Measurements from ENCODE around the gene ARSK.

Gene ARSK

GRCh38 chr5:95649274-95649673, 94.4 kb downstream of the ARSK start:
- in situ Hi-C loops (cut with MboI; ENCODE audit: low sequenced_read_pairs, unreplicated experiment): no loop called here
- no peak for DNase-seq (ENCODE audit: low spot score)
- TF ChIP-seq CTCF (IDR thresholded peaks at IDR 0.05; ENCODE audit: borderline replicate concordance, control extremely low read depth, extremely low read depth, insufficient read depth, missing control alignments): no peak

- DNase-seq (ENCODE audit: low spot score): no peak
- no peak for TF ChIP-seq CTCF (IDR thresholded peaks at IDR 0.05; ENCODE audit: borderline replicate concordance, control extremely low read depth, extremely low read depth, insufficient read depth, missing control alignments)
- in situ Hi-C loops (cut with MboI; ENCODE audit: low sequenced_read_pairs, unreplicated experiment): loop anchor here (25.0 kb wide), 1 partner anchor 687 kb away; no protein-coding TSS in a partner anchor
Measured at GRCh38 chr5:95649842-95650620, 95.1 kb downstream of the ARSK start.

GRCh38 chr5:95652849-95653248, 97.9 kb downstream of the ARSK start:
- DNase-seq (ENCODE audit: low spot score): no peak
- in situ Hi-C loops (cut with MboI; ENCODE audit: low sequenced_read_pairs, unreplicated experiment): loop anchor here (25.0 kb wide), 1 partner anchor 684 kb away; no protein-coding TSS in a partner anchor
- no peak for TF ChIP-seq CTCF (IDR thresholded peaks at IDR 0.05; ENCODE audit: borderline replicate concordance, control extremely low read depth, extremely low read depth, insufficient read depth, missing control alignments)

GRCh38 chr5:95654196-95654595, 99.3 kb downstream of the ARSK start:
- TF ChIP-seq CTCF (IDR thresholded peaks at IDR 0.05; ENCODE audit: borderline replicate concordance, control extremely low read depth, extremely low read depth, insufficient read depth, missing control alignments): no peak
- in situ Hi-C loops (cut with MboI; ENCODE audit: low sequenced_read_pairs, unreplicated experiment): loop anchor here (25.0 kb wide), 1 partner anchor 683 kb away; no protein-coding TSS in a partner anchor
- no peak for DNase-seq (ENCODE audit: low spot score)
